Cardiac muscle cell (in vitro differentiated cells and primary cell): ENCODE data around the gene WDFY2. TPM values are rescaled to one million over a fixed set of nuclear protein-coding genes. Genes with fewer than 3 reads are reported as not detected.
A peak's percentile ranks its signal among the peaks of the same experiment; 100 is the strongest.

Experiments used
- DNase-seq, 2 donors: peaks; one replicate each; pipeline versions ENCODE4 v3.0.0 to v3.0.0-alpha.2; 2010 to 2017; ENCODE audit warnings: low read depth in 1 of 2, low spot score in 1 of 2
- H3K27ac ChIP-seq: fragments of 200-600 bp; sonication (generic); 2 replicates; pipeline ENCODE4 v1.5.1; 2016
- H3K27me3 ChIP-seq: fragments of 200-600 bp; sonication (generic); 2 replicates; pipeline ENCODE4 v1.6.0; 2016; ENCODE audit warnings: control low read depth
- H3K36me3 ChIP-seq: fragments of 200-600 bp; sonication (generic); 2 replicates; pipeline ENCODE4 v1.5.1; 2016; ENCODE audit warnings: control low read depth
- H3K4me1 ChIP-seq: fragments of 200-600 bp; sonication (generic); 2 replicates; pipeline ENCODE4 v1.8.1; 2017; ENCODE audit warnings: low read depth, mild to moderate bottlenecking, mixed run types
- H3K4me3 ChIP-seq: fragments of 200-600 bp; sonication (generic); 2 replicates; pipeline ENCODE4 v1.5.1; 2016; ENCODE audit warnings: mild to moderate bottlenecking
- H3K9me3 ChIP-seq: fragments of 200-600 bp; sonication (generic); 2 replicates; pipeline ENCODE4 v1.5.1; 2017; ENCODE audit warnings: low read depth, mild to moderate bottlenecking, control low read depth
- CTCF ChIP-seq: IDR thresholded peaks from 2 replicates; pipeline ENCODE4 v1.5.1; 2012; ENCODE audit warnings: low read depth, mild to moderate bottlenecking, low read length
- polyA plus RNA-seq: library from polyadenylated mRNA; unstranded; fragments of >200 nt; fragmentation: Nextera tagmentation; extraction: Ambion mirVana; gene quantifications from 2 replicates; pipeline ENCODE4 v1.2.1, GENCODE V29; 2016
- total RNA-seq: library from RNA; depleted of rRNA; stranded (reverse); fragments of >200 nt; gene quantifications from 2 replicates; pipeline ENCODE4 v1.2.3, GENCODE V29; 2016

The WDFY2 gene
- total and polyA plus RNA-seq, 2 experiments from 2014 or later: 9.1 to 20.4 TPM

GRCh38 chr13:51767100-51767499 lies 182.8 kb downstream of the WDFY2 start:
- peaks cover 34% of the 10 kb centered on the region for H3K4me1 ChIP-seq
- H3K27ac ChIP-seq: no peak overlapping the region
- no peak for DNase-seq
- no peaks in the 10 kb centered on the region for H3K27me3 ChIP-seq
- no peaks in the 10 kb centered on the region for H3K36me3 ChIP-seq
- H3K9me3 ChIP-seq: no peaks in the 10 kb centered on the region
- H3K4me3 ChIP-seq: no peak overlapping the region
- TF ChIP-seq CTCF: no peak

GRCh38 chr13:51768378-51768921 lies 184.2 kb downstream of the WDFY2 start:
- Histone ChIP-seq H3K27me3 (no peaks in the 10 kb centered on the region), H3K9me3 (no peaks in the 10 kb centered on the region), H3K36me3 (no peaks in the 10 kb centered on the region), H3K4me1 (peaks cover 34% of the 10 kb centered on the region), H3K27ac (peak overlapping the region; percentile 33), H3K4me3 (no peak overlapping the region)
- DNase-seq: peak in 1 of 2 donors; percentile 73
- peak; percentile 21 for TF ChIP-seq CTCF

DNA sequence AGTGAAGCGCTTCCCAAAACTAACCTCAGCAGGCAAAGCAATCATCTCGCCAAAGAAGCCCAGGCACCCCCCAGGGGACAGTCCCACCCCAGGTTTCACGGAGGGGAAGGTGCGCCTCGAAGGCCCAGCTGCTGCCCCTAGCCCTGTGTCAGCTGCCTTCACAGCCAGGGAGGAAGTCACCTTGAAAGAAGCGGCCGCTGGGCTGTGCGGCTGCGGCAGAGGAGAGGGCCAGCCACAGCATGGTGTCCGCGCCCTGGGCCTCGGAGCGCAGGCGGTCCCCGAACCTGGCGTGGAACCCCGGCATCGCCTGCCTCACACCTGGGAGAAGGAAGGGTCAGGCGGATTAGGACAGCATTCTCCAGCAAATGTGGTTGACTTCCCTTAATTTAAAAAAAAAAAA lies 184.7 kb downstream of the WDFY2 start:
- no peak for TF ChIP-seq CTCF
- no peaks in the 10 kb centered on the region for H3K27me3 ChIP-seq
- peaks cover 33% of the 10 kb centered on the region for H3K4me1 ChIP-seq

GRCh38 chr13:51769455-51770127 lies 185.3 kb downstream of the WDFY2 start:
- TF ChIP-seq CTCF: no peak
- Histone ChIP-seq H3K27me3 (no peaks in the 10 kb centered on the region), H3K36me3 (no peaks in the 10 kb centered on the region), H3K9me3 (no peaks in the 10 kb centered on the region), H3K4me1 (peaks cover 27% of the 10 kb centered on the region), H3K27ac (peak overlapping the region; percentile 33), H3K4me3 (no peak overlapping the region)
- DNase-seq: peak in 1 of 2 donors; percentile 48

More for the DNA sequence above, 184.7 kb downstream of the WDFY2 start:
- Histone ChIP-seq H3K9me3 (no peaks in the 10 kb centered on the region), H3K27ac (peak overlapping the region; percentile 33), H3K36me3 (no peaks in the 10 kb centered on the region), H3K4me3 (no peak overlapping the region)
- DNase-seq: no peak

DNA sequence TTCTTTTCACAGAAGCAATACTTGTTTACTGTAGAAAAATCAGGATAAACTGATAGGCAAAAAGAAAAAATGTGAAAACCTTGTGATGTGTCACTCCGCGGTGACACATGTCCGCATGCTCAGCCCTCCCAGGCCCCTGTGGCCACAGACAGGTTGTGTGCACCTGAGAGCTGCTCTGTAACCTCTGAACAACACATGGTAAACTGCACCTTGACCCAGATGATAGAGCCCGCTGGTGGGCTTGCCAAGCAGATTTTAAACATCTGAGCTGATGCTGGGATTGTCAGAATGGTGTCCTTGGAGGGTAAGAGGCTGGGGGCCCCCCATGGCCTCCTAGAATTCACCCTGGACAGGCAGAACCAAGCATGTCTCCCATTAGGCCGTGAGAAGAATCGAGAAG lies 185.9 kb downstream of the WDFY2 start:
- no peaks in the 10 kb centered on the region for H3K36me3 ChIP-seq
- no peak overlapping the region for H3K4me3 ChIP-seq
- DNase-seq: no peak
- H3K27ac ChIP-seq: peak overlapping the region; percentile 33
- H3K27me3 ChIP-seq: no peaks in the 10 kb centered on the region
- TF ChIP-seq CTCF: no peak
- H3K9me3 ChIP-seq: no peaks in the 10 kb centered on the region
- H3K4me1 ChIP-seq: peaks cover 21% of the 10 kb centered on the region
